Endothelial cell of hepatic sinusoid (primary cell): ENCODE data around the gene ULBP3.
"Not testable (repeated sequence)": the region's sequence is repeated elsewhere in the genome, so short reads cannot be mapped to it uniquely, and the experiment has no call there.

ENCODE experiments used
- in situ Hi-C: cut with HindIII; loops from 2 replicates; pipeline ENCODE4 v1.10.0; 2017; ENCODE audit warnings: low sequenced_read_pairs

ULBP3 gene

DNA sequence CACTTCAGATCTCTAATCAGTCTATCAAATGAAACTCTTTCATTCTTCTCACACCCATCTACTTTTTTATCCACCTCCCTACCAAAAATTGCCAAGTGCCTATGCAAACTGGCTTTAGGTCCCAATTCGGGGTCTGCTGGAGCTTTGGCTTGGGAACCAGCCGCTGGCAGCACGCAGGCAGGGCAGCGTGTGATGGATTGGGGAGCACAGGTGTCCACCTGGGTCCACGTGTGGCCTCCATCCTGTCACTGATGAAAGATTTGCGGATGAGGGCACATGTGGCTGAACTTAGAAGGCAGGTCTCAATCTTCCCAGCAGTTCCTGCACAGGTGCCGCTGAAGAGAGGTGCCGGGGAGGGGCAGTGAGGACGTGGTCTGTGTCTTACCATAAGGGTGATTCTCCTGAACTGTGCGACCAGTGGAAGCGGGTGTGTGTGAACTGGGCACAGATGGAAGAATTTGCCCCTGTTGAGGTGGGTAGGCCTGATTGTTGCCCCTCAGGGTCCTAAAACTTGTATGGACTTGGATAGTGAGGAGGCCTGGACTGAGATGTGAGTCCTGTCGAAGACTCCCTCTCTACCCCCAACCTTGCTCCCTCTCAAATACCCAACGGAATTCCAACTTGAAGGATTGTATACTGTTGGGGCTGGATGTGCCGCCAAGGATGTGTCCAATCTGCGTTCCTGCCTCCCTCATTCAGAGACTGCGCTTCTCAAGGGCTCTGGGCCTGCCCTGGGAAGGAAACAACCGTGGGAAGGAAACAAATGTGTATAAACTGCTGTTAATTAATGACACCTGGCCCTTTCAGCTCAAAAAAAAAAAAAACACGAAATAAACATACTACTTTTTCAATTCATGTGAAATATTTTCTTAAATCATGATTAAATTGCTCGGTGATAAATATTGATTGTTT, 25.2 kb downstream of the ULBP3 start:
- in situ Hi-C loops, result no loop called here

DNA sequence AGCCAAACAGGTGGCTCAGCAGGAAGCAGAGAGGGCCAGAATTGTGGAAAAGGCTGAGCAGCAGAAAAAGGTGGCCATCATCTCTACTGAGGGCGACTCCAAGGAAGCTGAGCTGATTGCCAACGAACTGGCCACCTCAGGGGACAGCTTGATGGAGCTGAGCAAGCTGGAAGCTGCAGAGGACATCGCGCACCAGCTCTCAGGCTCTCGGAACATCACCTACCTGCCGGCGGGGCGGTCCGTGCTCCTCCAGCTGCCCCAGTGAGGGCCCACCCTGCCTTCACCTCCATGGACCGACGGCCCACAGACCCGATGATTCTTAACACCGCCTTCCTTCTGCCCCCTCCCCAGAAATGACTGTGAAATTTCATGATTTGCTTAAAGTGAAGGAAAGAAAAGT, 25.8 kb downstream of the ULBP3 start:
- in situ Hi-C loops, result no loop called here

DNA sequence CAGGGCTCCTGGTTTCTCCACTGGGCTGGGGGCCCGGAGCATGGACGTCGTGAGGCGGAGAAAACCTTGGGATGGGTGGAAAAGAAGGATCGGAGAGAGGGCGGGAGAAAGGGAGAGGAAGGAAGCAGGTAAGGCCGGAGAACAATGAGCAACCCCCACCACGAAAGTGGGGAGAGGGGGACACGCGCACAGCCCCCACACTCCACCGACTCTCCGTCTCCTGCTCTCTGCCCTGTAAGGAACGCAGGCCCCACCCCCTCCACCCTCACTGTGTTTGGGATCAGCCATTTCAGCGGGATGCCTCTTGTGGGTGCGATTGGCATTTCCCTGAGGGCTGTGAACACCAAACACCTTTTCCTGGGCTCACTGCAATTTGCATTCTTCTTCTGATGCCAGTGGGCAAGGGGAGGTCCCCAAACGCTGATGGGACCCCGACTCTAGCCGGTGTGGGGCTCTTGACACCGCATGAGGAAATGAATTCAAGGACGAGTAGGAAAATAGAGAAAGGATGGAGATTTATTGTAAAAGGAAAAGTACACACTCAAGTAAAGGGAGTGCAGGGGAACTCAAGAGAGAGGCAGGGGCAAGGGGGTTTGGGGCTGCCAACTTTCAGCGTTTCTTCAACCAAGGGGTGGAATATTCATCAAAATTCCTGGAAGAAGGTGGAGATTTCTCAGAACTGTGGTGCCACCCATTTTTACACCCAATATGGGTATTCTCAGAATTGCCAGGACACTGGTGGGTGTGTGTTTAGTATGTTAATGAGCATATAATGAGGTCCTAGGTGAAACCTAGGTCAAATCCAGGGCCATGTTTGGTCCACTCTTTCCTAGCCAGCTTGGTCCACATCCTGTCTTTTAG, 30.5 kb downstream of the ULBP3 start:
- in situ Hi-C loops, result no loop called here

DNA sequence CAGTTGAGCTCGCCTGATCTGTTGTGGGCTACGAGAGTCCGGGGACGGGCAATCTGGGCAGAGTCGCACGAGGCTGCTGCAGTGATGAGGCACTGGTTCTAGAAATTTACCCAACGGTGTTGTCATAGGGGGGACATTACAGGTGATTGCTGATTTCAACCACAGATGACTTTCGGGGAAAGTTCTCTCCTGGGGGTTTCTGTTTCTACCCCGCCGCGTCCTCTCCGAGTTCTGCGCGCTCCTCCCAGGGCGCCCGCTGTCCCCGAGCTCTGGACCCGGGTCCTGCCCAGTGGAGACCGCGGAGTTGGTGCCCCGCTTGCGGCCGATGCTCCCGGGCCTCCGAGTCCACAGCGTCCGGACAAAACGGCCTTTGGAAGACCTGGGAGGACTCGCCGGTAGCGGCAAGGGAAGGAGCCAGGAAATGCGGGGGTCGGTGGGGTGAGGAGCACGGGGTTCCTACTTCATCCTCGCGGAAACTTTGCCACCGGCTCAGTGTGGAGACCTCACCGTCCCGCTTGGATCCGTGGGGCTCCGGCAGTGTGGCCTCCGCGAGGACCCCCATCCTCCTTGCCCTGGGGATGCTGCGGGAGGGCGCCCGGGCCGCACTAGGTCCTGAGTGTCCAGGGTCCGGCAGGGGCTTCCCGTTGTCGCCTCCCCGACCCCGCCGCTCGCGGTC, 31.3 kb downstream of the ULBP3 start:
- in situ Hi-C loops, result no loop called here

DNA sequence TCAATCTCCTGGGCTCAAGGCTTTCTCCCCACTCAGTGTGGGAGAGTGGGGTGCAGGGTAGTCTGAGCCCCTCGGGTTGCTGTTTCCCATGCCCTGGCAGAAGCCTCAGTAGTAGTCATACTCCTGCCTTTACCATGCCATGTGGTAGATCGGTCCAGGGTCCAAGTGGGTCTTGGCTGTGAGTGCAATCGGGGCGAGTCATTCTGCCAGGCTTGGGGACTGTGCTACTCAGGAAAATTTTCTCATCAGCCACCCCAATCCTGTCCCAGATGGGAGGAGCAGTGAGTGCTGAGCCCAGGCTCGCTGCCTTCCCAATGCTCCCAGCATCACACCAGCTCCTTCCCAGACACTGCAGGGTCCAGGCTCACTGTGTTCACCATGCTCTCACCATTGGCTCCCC, 32.8 kb downstream of the ULBP3 start:
- in situ Hi-C loops, result no loop called here

DNA sequence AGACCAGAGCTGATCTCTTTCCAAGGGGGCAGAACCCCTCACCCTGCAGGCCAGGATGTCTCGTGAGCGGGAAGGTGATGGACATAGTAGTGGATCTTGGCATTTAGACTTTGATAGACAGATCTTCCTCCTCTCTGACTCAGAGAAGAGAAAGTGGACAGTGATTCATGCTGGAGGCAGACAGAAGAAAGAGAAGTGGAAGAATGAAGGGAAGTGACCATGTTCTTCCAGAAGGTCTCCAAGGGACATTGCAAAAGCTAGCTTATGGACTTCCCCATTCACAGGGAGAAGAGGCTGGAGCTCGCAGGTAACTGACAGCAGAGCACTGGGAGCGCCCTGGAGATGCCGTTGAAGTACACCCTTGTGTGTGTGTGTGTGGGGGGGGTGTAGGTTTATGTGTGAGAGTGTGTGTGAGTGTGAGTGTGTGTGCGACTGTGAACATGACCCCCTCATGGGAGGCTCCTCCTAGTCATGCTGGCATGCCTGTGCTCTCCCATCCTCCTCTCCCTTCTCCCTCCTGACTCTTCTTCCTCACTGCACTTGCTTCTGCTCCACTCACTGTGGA, 35.6 kb downstream of the ULBP3 start:
- in situ Hi-C loops, result no loop called here

DNA sequence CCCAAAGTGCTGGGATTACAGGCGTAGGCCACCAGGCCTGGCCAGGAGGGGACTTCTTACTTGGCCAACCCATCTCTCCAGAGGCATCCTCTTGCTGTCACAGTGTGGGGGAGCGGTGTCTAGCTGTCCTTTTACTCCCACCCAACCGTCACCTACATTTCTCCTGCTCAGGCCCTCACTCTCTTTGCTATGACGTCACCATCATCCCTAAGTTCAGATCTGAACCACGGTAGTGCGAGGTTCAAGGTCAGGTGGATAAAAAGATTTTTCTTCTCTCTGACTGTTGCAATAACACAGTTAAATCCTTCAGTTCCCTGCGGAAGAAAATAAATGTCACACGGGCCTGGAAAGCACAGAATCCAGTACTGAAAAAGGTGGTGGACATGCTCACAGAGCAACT, 36.3 kb downstream of the ULBP3 start:
- in situ Hi-C loops, result no loop called here

DNA sequence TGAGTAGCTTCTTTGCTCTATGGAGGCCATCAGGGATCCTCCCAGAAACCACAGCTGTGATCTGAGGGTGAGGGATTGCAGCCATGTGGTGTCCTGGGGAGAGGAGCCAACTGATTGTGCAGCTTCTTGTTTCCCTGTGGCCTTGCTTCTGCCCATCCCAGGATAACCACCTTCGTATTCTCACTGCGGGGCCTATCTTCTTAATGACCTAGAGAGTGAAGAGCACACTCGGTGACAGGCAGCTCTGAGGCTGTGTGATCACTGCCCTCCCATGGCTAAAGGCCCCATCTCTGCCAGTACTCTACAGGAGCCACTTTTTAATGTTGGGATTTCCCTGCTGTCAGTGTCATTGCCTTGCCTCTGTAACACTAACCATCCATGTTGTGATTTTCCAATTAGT, 38.3 kb downstream of the ULBP3 start:
- in situ Hi-C loops, result no loop called here

DNA sequence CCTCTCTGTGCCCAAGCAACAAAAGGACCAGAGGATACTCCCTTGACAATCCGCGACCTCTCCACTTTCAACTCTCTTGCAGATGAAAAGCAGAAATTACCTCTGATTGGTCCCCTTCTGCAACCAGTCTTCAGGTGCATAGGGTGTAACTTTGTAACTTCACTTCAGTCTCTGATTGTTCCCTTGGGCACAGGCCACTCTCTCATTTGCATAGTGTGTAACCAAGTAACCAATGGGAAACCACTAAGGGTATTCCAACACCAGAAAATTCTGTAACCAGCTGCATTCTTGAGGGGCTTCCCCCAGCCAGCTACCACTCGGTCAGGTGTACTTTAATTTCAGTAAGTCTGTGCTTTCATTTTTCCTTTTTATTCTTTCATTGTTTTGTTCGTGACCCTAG, 39.2 kb downstream of the ULBP3 start:
- in situ Hi-C loops, result no loop called here

DNA sequence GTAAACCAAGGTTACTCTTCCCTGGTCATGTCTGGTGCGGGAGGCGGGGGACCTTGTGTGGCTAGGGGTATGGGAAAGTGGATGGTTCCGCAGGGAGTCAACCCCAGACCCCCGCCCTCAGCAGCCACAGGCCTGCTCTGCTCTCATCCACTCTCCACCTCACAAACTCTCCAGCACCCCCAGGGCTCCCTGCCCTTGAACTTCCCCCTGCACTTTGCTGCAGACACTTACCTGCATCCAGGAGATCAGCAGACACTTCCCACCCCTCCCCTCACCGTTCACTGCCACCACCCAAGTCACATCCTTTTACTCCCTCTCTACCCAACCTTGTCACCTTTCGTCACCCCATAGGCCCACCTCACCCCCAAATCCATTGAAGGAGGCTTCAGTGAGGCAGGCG, 39.6 kb downstream of the ULBP3 start:
- in situ Hi-C loops, result no loop called here

DNA sequence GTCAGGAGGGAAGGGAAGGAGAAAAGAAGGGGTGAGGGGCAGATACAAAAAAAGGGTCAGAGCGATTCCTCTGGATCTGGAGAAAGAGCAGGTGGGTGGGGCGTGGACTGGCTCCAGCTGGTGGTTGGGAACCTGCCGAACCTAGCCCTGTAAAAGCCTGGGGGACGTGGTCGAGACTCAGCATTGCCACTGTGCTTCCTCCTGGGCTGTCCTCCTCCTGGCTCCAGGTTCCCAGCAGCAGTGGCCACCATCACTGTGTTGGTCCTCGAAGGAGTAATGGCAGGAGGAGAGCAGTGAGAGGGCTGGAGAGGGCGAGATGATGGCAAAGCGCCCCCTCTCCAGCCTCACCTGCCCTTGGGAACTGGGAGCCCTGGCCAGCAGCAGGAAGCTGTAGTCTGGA, 40.1 kb downstream of the ULBP3 start:
- in situ Hi-C loops, result no loop called here

DNA sequence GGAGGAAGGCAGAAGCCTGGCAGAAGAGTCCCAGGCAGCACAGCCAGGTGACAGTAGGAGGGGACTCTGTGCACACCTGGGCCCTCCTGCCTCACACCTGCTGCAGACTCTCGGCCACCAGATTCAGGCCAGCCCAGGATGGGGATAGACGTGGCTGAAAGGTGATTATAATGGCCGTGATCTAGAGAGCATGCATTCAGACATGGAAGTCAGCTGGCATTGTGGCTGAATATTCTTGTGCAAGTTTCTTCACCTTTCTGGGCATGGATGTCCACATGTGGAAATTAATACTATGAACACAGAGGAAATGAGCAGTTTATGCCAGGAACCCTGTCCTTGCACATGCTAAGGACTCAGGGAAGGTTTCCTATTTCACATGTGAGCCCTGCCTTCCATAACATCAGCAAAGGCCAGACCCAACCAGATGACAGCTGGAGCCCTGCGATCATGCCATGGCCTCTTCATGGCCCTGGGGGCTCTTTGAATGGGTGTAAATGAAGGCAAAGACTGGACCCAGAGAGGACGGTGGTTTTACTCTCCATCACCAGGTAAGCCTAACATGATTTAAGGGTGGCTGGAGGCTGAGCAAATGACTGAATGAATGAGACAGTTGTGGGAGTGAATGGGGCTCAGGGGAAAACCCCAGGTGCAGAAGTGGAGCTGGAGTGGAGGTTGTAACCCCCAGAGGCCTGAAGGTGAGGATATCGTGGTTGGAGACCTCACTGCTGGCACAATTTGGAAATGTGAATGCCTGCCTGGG, 40.9 kb downstream of the ULBP3 start:
- in situ Hi-C loops, result no loop called here

DNA sequence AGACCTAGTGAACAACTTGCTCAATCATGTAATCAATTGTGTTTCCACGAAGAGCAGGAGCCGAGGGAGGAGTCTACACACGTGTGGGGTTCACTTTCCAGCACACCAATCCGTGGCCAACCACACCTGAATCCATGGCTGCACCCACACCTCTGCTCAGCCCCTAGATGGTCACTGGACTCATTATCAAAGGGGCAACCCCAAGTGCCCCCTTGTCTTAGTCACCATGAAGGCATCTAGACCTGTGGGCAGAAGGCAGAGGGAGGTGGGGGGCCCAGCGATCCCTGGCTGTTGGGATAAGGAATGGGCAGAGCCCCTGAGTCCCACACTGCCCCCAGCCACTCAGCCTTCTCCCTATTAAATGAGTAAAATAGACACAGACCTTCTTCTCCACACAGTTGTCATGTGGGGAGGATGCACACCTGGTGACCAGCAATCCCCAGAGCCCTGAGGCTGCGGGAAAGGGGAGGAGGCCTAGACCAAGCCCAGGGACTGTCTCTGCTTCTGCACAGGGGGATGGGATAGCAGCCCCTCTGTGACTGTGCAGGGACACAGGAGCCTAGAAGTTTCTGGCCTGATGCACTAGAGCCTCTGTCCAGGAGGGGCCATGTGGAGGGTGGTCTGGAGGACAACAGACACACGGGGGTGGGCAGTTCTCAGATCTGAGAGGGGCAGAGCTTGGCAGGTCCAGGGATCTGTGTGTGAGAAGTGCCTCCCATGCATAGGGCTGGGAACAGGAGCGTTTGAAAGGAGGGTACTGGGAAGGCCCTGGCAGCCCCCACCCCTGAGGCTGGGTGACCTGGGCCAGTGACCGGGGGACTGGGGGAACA, 41.7 kb downstream of the ULBP3 start:
- in situ Hi-C loops, result no loop called here

DNA sequence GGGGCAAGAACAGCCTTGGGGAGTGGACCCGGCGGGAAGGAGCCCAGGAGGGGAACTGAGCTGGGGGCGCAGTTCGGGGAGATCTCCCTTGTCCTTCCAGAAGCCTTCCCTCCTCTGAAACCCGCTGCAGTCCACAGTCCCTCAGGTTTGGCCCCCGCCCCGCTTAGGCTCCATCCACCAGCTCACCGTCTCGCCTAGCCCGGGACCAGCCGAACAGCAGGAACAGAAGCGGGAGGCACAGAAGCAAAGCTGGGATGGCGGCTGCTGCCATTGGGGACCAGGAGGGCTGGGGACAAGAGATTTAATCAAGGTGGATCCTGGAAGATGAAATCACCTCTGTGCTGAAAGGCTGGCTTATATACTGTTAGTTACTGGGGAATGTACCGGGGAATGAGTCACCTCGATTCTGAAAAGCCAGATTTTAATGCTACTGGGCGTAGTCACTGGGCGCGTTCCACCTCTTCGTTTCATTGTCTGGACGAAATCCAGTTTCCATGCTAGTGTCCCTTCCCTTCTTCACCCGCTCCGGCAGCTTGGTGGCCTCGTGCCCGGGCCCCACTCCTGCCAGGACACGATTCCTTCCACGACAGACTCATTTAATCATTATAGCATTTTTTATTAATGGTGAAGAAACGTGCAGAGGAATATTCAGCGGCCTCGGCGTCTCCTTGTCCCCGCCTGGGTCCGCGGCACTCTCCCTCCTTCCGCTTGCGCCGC, 43.6 kb downstream of the ULBP3 start, which contains the start of gene RAET1L:
TSS of gene RAET1L (minus strand) at position 332 of the 717 bp plus-strand sequence. CDS start at position 271, 61 bp downstream.
- in situ Hi-C loops, result no loop called here

DNA sequence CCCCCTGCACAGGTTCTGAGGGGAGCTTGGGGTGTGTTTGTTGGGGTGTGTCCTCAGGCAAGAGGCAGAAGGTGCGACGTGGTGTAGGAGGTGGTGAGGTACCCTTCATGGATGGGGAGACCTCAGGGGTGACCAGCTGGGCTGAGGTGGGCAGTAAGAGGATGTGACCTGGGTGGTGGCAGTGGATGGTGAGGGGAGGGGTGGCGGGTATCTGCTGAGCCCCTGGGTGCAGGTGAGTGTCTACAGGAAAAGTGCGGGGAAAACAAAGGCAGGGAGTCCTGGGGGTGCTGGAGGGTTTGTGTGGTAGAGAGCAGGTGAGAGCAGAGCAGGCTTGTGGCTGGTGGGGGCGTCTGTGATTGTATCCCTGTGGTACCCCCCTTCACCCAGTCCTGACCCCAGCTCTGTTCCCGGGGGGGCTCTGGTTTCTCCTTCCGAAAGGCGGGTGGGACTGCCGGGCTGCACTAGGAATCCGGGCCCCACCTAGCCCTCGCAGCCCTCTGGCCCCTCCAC, 44.2 kb downstream of the ULBP3 start:
- in situ Hi-C loops, result no loop called here

DNA sequence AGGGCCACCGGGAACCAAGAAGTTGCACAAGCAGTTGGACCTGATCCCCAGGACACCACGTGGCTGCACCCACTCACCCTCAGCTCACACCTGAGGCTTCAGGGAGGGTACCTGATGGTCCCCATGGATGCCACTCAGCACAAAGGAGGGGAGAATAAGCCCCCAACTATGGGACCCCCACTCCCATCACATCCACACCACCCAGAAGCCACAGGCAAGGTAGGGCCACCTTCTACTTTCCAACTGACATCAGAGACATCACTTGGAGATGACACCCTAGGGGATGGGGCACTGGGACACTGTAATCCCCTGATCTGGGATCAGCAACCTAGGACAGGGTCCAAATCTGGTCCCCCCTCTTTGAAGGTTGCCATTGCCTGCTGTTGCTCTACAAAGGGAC, 44.9 kb downstream of the ULBP3 start:
- in situ Hi-C loops, result not testable (repeated sequence)

DNA sequence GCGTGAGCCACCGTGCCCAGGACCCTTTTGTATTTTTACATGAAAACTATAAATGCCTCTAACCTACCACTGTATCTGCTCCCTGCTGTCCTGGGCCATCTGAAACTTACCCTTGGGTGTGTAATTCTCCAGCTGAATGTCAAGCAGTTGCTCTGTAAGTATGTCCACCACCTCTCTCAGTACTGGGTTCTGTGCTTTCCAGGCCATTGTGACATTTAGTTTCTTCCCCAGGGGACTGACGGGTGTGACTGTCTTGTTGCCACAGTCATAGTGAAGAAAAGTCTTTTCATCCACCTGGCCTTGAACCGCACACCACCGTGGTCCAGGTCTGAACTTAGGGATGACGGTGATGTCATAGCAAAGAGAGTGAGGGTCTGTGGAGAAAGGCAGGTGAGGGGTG, 47.1 kb downstream of the ULBP3 start:
- in situ Hi-C loops, result not testable (repeated sequence)

DNA sequence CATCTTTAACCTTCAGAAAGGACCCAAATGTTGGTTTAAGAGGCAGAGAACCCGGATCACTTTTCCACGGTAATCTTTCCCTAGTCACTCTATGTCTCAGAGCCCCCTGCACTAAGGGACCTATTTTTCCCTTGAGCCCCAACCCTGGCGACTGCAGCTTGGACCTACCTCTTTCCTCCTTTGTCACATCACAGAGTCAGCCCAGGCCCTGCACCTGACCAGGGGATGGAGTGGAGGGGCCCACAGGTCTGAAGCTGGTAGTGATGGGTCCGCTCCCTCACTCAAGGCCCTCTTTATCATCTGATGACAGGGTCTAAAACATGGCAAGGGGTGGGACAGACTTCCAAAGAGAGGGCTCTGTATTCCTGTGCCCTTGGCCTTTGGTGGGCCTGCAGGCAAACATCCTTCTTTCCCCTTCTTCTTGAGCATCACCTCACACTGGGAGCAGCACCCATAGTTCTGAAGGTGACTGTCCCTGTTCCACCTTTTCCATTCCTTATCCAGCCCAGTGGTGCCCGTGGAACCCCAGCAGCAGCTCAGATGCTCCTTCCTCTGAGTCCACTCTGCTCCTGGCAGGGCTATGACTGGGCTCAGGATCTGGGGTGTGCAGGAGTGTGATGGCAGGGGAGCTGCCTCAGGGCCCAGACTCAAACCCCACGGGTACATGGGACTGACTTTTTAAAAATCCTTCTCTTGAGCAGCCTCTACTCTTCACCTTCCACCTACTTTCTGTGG, 49.9 kb downstream of the ULBP3 start:
- in situ Hi-C loops, result no loop called here
